Measurements from ENCODE around the gene IFT57.

GRCh38 chr3:108118038-108118768 is 104.0 kb downstream of the IFT57 start:
- TF ChIP-seq CTCF (IDR thresholded peaks at IDR 0.05) (no peak), EZH2 (IDR thresholded peaks at IDR 0.05) (no peak)
